HG03521 (cell line): Measurements from ENCODE around the gene TTBK1.

Source experiments
- ATAC-seq: cut with Tn5 transposase; IDR thresholded peaks from one replicate; pipeline ENCODE4 v1.9.1; 2021; ENCODE audit warnings: mild to moderate bottlenecking, moderate library complexity; ENCODE audit not compliant: unreplicated experiment

Gene TTBK1

DNA sequence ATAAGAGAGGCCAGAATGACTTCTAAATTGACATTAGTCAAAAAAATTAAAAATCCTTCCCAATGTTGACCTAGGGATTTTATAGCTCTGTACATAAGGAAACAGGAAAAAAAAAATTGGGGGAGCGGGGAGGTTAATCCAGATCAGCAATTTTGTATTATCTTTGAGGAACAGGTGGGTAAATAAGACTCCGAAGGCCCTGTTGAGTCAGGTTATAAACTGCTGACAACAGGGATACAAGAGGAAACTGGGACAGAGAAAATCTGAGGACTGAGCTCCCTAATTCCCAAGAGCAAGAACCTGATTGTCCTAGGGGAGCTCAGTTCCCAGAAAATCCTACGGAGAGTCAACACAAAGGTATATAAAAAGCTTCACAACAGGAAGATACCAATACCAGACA lies 92.2 kb downstream of the TTBK1 start:
- no peak for ATAC-seq

DNA sequence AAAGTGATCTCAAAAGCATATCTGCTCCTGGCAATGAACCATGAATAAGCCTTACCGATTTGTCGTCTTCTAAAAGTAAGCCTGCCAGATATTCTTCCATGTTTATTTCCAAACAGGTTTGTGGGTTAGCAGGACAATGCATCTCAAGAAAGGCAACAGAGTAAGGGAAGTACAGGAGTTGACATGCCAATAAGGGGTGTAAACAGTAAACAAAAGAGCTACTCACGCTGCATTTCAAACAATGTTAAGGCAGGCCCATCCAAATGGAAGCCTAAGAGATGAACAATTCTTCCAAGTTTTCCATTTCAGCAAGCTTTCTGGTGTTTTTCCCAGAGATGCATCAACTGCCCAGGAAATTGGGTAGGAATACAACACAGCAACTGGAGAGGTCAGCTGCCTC lies 93.1 kb downstream of the TTBK1 start:
- ATAC-seq, result no peak
